Cerebellar nuclear complex (tissue), 1 donor: Measurements from ENCODE around the gene IBTK.
"Not testable (repeated sequence)": the region's sequence is repeated elsewhere in the genome, so short reads cannot be mapped to it uniquely, and the experiment has no call there.

Experiments
- DNase-seq, 2 experiments: peaks; one replicate each; lab custom pipeline; 2025; lab: John Stamatoyannopoulos, UW

IBTK gene

DNA sequence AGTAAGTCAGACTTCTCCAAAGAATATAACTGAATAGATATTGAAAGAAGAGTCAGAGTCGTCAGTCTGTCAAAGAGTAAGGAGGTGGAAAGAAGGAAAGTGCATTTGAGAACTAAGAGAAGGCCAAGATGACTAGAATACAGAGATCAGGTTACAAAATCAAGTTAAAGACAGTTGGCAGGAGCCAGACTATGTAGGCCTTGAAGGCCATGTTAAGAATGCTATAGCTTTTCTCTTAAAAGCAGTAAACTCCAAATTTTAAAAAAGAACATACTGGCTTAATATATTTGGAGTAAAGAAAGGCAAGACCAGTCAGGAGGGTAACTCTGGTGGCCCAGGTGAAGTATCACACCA, 68.8 kb downstream of the IBTK start:
- DNase-seq, result no peak

DNA sequence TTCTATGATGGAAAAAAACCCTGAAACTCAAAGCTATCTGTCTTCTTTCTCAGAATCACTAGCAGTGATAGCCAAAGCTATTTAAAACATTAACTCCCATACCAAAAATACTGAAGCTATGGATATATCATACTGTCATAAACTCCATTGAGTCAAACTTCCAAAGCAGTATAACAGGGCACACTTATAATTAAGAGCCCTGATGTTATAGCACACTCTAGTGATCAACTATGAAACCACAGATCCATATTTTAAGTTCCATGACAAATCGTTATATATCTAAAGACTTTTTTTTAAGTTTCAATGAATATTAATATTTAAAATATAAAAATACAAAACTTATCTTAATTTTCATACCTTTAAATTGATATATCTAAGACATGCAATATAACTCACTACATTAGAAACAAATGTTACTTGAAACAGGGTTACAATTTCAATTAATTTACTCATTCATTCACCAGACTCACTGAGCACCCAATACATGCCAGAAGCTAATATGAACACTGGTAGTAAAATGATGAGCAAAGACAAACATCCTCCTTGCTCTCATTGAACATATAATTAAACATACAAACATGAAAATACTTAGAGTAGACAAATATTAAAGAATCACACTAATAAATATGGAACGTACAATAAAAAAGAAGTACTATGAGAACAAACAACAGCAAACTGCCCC, 69.3 kb downstream of the IBTK start:
- DNase-seq, result no peak

DNA sequence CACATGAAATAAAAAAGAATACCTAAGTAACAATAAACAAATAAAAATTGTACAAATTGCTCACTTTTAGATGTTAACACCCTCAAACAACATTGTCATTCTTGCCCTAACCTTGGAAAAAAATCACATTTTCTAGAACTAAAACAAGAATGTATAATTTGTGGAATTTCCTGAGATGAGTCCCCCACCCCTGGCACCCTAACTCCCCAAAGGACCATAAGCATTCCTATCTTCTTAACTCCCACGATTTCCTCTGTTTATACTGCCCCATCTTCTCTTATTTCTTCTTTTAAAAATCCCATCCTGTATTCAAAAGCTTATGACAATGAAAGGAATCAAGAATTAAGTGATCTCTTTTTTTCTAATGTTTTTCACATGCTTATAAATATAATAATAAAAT, 70.9 kb downstream of the IBTK start:
- no peak for DNase-seq

DNA sequence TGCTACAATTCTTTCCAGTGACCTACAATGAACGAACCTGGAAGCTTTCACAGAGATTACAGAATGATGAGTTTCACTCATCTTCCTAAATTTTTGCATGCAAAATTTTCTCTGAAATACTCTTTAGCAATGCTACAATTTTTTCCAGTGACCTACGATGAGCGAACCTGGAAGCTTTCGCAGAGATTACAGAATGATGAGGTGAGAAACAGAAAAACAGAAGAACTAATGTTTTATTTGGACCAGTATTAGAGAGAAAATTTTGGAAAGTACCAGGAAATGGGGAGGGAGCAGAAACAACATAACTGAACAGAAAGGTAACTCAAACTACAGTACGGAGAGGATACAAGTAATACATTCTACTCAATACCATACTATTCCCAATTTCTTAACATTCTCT, 75.0 kb downstream of the IBTK start:
- no peak for DNase-seq

GRCh38 chr6:82169138-82169876, 78.2 kb downstream of the IBTK start:
- no peak for DNase-seq

GRCh38 chr6:82166493-82166892, 81.1 kb downstream of the IBTK start:
- no peak for DNase-seq

DNA sequence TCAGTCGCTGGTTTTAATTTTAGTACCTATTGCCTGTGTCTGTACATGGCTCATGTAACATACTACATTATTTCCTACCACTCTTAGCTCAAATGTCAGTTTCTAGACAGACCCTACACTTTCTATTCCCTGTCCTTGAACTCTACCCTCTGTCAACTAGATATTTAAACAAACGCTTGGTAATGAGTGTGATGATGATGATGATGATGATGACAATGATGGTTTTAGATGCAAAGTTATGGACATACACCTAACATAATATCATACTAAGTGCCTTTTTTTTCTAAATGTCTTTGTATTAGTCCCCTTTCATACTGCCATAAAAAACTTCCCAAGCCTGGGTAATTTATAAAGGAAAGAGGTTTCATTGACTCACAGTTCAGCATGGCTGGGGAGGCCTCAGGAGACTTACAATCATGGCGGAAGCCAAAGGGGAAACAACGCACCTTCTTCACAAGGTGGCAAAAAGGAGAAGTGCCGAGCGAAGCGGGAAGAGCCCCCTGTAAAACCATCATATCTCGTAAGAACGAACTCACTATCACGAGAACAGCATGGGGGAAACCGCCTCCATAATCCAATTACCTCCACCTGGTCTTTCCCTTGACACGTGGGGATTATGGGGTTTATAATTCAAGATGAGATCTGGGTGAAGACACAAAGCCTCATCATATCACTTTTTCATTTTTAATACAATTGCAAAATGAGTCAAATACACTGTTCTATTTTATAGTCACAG, 87.1 kb downstream of the IBTK start:
- DNase-seq, result no peak

DNA sequence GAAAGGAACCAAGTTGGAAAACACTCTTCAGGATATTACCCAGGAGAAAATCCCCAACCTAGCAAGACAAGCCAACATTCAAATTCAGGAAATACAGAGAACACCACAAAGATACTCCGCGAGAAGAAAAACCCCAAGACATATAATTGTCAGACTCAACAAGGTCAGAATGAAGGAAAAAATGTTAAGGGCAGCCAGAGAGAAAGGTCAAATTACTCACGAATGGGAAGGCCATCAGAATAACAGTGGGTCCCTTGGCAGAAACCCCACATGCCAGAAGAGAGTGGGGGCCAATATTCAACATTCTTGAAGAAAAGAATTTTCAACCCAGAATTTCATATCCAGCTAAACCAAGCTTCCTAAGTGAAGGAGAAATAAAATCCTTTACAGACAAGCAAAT, 94.8 kb downstream of the IBTK start:
- DNase-seq, result not testable (repeated sequence)

DNA sequence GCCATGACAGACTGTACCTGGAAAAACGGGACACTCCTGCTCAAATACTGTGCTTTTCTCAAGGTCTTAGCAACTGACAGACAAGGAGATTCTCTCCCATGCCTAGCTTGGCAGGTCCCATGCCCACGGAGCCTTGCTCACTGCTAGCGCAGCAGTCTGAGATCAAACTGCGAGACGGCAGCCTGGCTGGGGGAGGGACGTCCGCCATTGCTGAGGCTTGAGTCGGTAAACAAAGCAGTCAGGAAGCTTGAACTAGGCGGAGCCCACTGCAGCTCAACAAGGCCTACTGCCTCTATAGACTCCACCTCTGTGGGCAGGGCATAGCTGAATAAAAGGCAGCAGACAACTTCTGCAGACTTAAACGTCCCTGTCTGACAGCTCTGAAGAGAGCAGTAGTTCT, 96.4 kb downstream of the IBTK start:
- not testable (repeated sequence) for DNase-seq

DNA sequence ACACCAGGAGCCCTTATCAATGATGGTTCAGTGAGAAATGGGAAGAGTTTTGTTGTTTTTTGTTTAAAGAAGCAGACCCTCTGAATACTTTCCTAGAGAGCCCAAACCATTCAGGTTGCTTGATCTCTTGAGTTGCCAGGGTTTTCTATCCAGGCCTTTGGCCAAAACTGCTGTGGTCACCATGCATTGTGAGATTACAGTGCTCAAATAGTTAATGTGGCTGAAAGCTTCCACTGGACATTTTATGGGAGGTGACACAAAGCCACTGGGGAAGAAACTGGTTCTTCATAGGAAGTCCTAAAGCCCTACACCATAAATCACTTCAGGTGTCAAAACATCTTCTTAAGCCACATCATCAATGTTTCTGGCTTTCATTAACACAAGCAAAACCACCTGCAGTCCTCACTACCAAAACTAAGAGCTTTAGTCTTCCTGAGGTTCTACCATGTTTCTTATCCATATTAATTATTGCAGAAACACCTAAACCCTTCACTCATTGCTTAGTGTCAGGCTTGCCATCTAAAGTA, 101.6 kb downstream of the IBTK start:
- no peak for DNase-seq

GRCh38 chr6:82144852-82145340, 102.6 kb downstream of the IBTK start:
- no peak for DNase-seq

GRCh38 chr6:82144007-82144851, 103.3 kb downstream of the IBTK start:
- DNase-seq, result no peak

DNA sequence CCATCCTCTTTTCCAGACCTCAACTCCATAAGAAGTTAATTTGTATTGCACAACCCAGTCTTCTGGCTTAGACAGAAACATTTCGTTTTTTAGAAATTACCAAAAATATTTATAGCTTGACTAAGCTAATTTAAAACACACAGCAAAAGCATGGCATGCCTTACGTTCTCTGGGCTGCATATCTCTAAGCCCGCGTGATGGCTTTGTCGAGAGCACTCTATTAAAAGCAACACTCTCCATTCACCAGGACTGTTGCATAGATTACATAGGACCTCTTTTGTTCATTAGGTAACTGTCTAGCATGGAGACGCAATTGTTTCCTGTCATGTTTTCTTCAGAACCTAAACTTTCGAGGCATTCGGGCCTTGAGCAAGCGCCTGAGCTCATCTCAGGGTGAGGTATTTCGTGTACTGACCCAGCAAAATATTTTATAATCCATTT, 104.5 kb downstream of the IBTK start:
- no peak for DNase-seq

DNA sequence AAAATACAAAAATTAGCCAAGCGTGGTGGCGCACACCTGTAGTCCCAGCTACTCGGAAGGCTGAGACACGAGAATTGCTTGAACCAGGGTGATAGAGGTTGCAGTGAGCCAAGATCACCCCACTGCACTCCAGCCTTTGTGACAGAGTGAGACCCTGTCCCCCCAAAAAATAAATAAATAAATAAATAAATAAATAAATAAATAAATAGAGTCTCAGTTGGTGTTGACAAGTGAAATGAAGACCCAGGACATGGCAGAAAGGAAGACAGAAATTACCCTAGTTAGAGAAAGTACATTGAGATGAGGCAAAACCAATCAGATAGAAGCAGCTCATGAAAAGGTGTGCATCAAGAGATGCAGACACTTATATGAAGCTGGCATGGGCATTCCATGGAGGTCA, 105.0 kb downstream of the IBTK start:
- DNase-seq, result no peak

GRCh38 chr6:82138075-82138791, 109.3 kb downstream of the IBTK start:
- no peak for DNase-seq

DNA sequence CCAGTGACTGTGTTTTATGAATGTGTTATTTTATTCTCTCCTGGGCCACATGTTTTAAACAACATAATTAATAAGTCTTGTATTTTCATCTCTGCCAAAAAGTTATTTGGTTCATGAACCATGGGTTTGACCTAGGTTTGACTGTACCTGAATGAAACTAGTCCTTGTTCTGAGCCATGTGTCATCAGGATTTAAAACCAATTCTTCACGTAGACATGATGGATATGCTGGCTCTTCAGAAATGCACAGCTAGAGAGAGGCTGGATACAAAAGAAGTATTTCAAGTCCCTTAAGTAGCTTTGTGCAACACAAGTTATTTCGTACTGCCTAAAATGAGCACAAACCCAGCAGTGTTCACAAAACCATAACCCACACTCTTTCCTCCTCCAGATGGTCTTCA, 116.1 kb downstream of the IBTK start:
- DNase-seq, result no peak

GRCh38 chr6:82129797-82130196, 117.7 kb downstream of the IBTK start:
- no peak for DNase-seq

GRCh38 chr6:82128973-82129372, 118.6 kb downstream of the IBTK start:
- not testable (repeated sequence) for DNase-seq

DNA sequence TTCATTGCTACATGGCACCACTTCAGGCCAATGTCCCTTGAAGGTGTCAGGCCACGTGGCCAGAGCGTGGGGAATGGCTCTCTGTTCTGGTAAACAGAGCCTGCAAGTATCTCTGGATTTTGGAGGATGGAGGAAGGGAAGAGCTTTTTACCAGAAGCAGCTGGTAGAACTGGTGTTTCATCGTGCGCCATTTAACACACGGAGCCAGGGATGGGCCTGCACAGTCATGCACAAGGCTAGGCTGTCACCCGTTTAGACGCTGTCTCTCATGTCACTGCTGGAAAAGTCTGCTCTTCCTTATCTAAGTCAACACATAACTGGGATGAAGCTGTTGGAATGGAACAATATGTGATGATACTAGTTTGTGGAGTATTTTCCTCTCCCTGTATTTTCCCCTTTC, 123.9 kb downstream of the IBTK start:
- no peak for DNase-seq
